Liver (tissue), 9 donors: ENCODE measurements around the gene LRRFIP2. TPM values are rescaled to one million over a fixed set of nuclear protein-coding genes. Genes with fewer than 3 reads are reported as not detected.

Experiments used
- DNase-seq: peaks from one replicate; pipeline ENCODE4 v3.0.0-alpha.2; 2017; ENCODE audit warnings: low spot score
- H3K27ac ChIP-seq, 2 donors: one replicate each; pipeline ENCODE4 v1.7.0; 2013; ENCODE audit warnings: inconsistent platforms in 2 of 2, low read length in 2 of 2, control low read depth in 1 of 2, low read depth in 1 of 2, mild to moderate bottlenecking in 1 of 2
- H3K27me3 ChIP-seq, 4 donors: one replicate each; pipeline versions ENCODE4 v1.6.1 to v1.7.0; 2013; ENCODE audit warnings: low read length in 3 of 4, inconsistent platforms in 1 of 4, mild to moderate bottlenecking in 1 of 4, moderate library complexity in 1 of 4; ENCODE audit not compliant: control insufficient read depth in 4 of 4, insufficient read depth in 4 of 4
- H3K36me3 ChIP-seq, 4 donors: one replicate each; pipeline versions ENCODE4 v1.6.1 to v1.7.0; 2013; ENCODE audit warnings: low read length in 3 of 4, mild to moderate bottlenecking in 3 of 4, low read depth in 1 of 4, moderate library complexity in 1 of 4; ENCODE audit not compliant: control insufficient read depth in 4 of 4, insufficient read depth in 3 of 4
- H3K4me1 ChIP-seq, 4 donors: one replicate each; pipeline versions ENCODE4 v1.6.1 to v1.7.0; 2013; ENCODE audit warnings: low read length in 3 of 4, mild to moderate bottlenecking in 3 of 4, moderate library complexity in 1 of 4; ENCODE audit not compliant: control insufficient read depth in 4 of 4, insufficient read depth in 4 of 4
- H3K4me3 ChIP-seq, 3 donors: one replicate each; pipeline versions ENCODE4 v1.6.1 to v1.7.0; 2013; ENCODE audit warnings: low read length in 3 of 3, control low read depth in 1 of 3, low read depth in 1 of 3, mild to moderate bottlenecking in 1 of 3
- H3K9ac ChIP-seq, 2 donors: one replicate each; pipeline ENCODE4 v1.7.0; 2013; ENCODE audit warnings: low read length in 2 of 2, mild to moderate bottlenecking in 2 of 2, moderate library complexity in 2 of 2, control low read depth in 1 of 2, low read depth in 1 of 2
- H3K9me3 ChIP-seq, 4 donors: one replicate each; pipeline versions ENCODE4 v1.6.1 to v1.7.0; 2013; ENCODE audit warnings: low read length in 3 of 4; ENCODE audit not compliant: control insufficient read depth in 4 of 4
- ATF3 ChIP-seq: IDR thresholded peaks from 2 replicates; pipeline ENCODE4 v1.6.1; 2016; ENCODE audit warnings: antibody characterized with exemption
- CTCF ChIP-seq: fragments of 150-350 bp; IDR thresholded peaks from 2 replicates; pipeline ENCODE4 v1.5.1; 2017; ENCODE audit warnings: improper control_type of control experiment, low read depth, low read length; ENCODE audit not compliant: missing input control
- EGR1 ChIP-seq, 2 donors: IDR thresholded peaks; 2 replicates each; pipeline ENCODE4 v1.6.1; 2016 to 2018; ENCODE audit warnings: antibody characterized with exemption in 2 of 2, low read depth in 2 of 2
- FOXA1 ChIP-seq: IDR thresholded peaks from 2 replicates; pipeline ENCODE4 v1.6.1; 2016; ENCODE audit warnings: antibody characterized with exemption
- FOXA2 ChIP-seq: IDR thresholded peaks from 2 replicates; pipeline ENCODE4 v1.6.1; 2016; ENCODE audit warnings: antibody characterized with exemption
- GABPA ChIP-seq, 2 donors: IDR thresholded peaks in 1 of 2; conservative IDR thresholded peaks in 1 of 2; 2 replicates each; pipeline ENCODE4 v1.6.1; 2016; ENCODE audit warnings: antibody characterized with exemption in 2 of 2, mild to moderate bottlenecking in 1 of 2, moderate library complexity in 1 of 2
- HNF4A ChIP-seq, 2 donors: conservative IDR thresholded peaks; 2 replicates each; pipeline ENCODE4 v1.6.1; 2016; ENCODE audit warnings: antibody characterized with exemption in 2 of 2, mild to moderate bottlenecking in 2 of 2
- HNF4G ChIP-seq: IDR thresholded peaks from 2 replicates; pipeline ENCODE4 v1.6.1; 2016; ENCODE audit warnings: antibody characterized with exemption
- JUND ChIP-seq, 2 donors: IDR thresholded peaks; 2 replicates each; pipeline ENCODE4 v1.6.1; 2016; ENCODE audit warnings: antibody characterized with exemption in 2 of 2
- MAX ChIP-seq: IDR thresholded peaks from 2 replicates; pipeline ENCODE4 v1.6.1; 2016; ENCODE audit warnings: antibody characterized with exemption
- NR2F2 ChIP-seq: IDR thresholded peaks from 2 replicates; pipeline ENCODE4 v1.6.1; 2016; ENCODE audit warnings: antibody characterized with exemption
- RAD21 ChIP-seq, 2 donors: IDR thresholded peaks; 2 replicates each; pipeline ENCODE4 v1.6.1; 2016; ENCODE audit warnings: antibody characterized with exemption in 2 of 2, mild to moderate bottlenecking in 2 of 2
- REST ChIP-seq: IDR thresholded peaks from 2 replicates; pipeline ENCODE4 v1.6.1; 2016; ENCODE audit warnings: antibody characterized with exemption, mild to moderate bottlenecking
- RXRA ChIP-seq, 2 donors: IDR thresholded peaks; 2 replicates each; pipeline ENCODE4 v1.6.1; 2017 to 2018; ENCODE audit warnings: antibody characterized with exemption in 2 of 2, mild to moderate bottlenecking in 1 of 2
- SP1 ChIP-seq: IDR thresholded peaks from 2 replicates; pipeline ENCODE4 v1.6.1; 2018; ENCODE audit warnings: antibody characterized with exemption, mild to moderate bottlenecking
- TAF1 ChIP-seq: conservative IDR thresholded peaks from 2 replicates; pipeline ENCODE4 v1.6.1; 2016; ENCODE audit warnings: antibody characterized with exemption, mild to moderate bottlenecking
- YY1 ChIP-seq: IDR thresholded peaks from 2 replicates; pipeline ENCODE4 v1.6.1; 2016; ENCODE audit warnings: antibody characterized with exemption, mild to moderate bottlenecking
- ZBTB33 ChIP-seq: IDR thresholded peaks from 2 replicates; pipeline ENCODE4 v1.6.1; 2016; ENCODE audit warnings: antibody characterized with exemption
- WGBS: extraction: QIAGEN DNeasy Blood & Tissue Kit; methylation state at CpG from one replicate; pipeline ENCODE4 v1.1.7; 2013; 5-methylcytosine and 5-hydroxymethylcytosine counted together
- polyA plus RNA-seq, 2 donors: library from polyadenylated mRNA; stranded (reverse) in 1 of 2; unstranded in 1 of 2; fragments of 200-250 nt in 1 of 2; fragments of >200 nt in 1 of 2; fragmentation: Nextera tagmentation in 1 of 2; extraction: Ambion mirVana in 1 of 2; gene quantifications; one replicate each; pipeline versions ENCODE4 v1.2.1 to v1.2.3, GENCODE V29; 2013 to 2015
- total RNA-seq, 2 donors: library from RNA; depleted of rRNA; stranded (reverse); fragments of >200 nt; gene quantifications; one replicate each; pipeline ENCODE4 v1.2.3, GENCODE V29; 2014
- donor health status: healthy.
- donor health status: healthy.
- donor health status: healthy.
- donor health status: healthy.
- donor health status: healthy.

LRRFIP2 gene
- total and polyA plus RNA-seq, 4 donors: 22.6 to 56.9 (median 39.8) TPM

GRCh38 chr3:37181756-37182155, 7.4 kb upstream of the LRRFIP2 start:
- DNase-seq: no peak
- Histone ChIP-seq H3K4me1 (peaks cover 1 to 19% (median 8%) of the 10 kb centered on the region in 4 donors), H3K27me3 (no peaks in the 10 kb centered on the region), H3K9ac (no peak overlapping the region), H3K9me3 (no peaks in the 10 kb centered on the region), H3K27ac (no peak overlapping the region), H3K4me3 (no peak overlapping the region), H3K36me3 (no peaks in the 10 kb centered on the region)
- TF ChIP-seq JUND (IDR thresholded peaks at IDR 0.05) (no peak), TAF1 (no peak), REST (no peak), NR2F2 (no peak), YY1 (no peak), FOXA1 (no peak), ATF3 (no peak), HNF4A (conservative IDR thresholded peaks at IDR 0.05) (no peak), HNF4G (no peak), EGR1 (IDR thresholded peaks at IDR 0.05; ENCODE audit: low read depth in 2 of 2) (no peak), RXRA (IDR thresholded peaks at IDR 0.05) (no peak), ZBTB33 (no peak), MAX (no peak), FOXA2 (no peak), SP1 (no peak), GABPA (IDR thresholded peaks at IDR 0.05 in 1 of 2, conservative IDR thresholded peaks at IDR 0.05 in 1 of 2) (no peak), RAD21 (IDR thresholded peaks at IDR 0.05) (no peak), CTCF (no peak)
- WGBS: 91% methylated on average over 7 of the region's 7 CpGs
